ENCODE results near the gene LTB.

The LTB gene

DNA sequence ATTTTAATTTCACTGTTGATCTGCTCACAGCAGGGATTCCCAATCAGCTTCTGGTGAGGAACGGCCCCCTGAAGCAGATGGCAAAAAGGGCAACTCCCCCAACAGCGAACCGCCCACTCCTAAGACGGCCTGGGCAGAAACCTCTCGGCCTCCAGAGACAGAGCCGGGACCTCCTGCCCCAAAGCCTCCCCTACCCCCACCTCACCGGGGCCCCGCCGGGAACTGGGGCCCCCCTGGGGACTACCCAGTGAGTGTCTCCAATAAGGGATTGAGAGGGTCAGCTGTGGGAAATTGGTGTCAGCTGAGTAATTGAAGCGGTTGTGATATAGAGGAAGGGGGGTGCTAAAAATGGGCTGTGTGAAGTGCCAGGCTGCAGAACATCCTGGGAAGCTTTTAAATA lies 44.7 kb upstream of the LTB start:
- no peak for TF ChIP-seq CTCF (conservative IDR thresholded peaks at IDR 0.05; ENCODE audit: low read depth, low read length)
- DNase-seq (ENCODE audit: low read depth): peak; percentile 45
- no peak overlapping the region for H3K4me3 ChIP-seq (ENCODE audit: low read depth, low read length)

GRCh38 chr6:31624070-31624469 lies 41.8 kb upstream of the LTB start:
- no peak for TF ChIP-seq CTCF (conservative IDR thresholded peaks at IDR 0.05; ENCODE audit: low read depth, low read length)
- H3K4me3 ChIP-seq (ENCODE audit: low read depth, low read length): no peak overlapping the region
- no peak for DNase-seq (ENCODE audit: low read depth)

GRCh38 chr6:31622684-31623091 lies 40.5 kb upstream of the LTB start:
- no peak for TF ChIP-seq CTCF (conservative IDR thresholded peaks at IDR 0.05; ENCODE audit: low read depth, low read length)
- H3K4me3 ChIP-seq (ENCODE audit: low read depth, low read length): no peak overlapping the region

GRCh38 chr6:31621991-31622390 lies 39.8 kb upstream of the LTB start:
- H3K4me3 ChIP-seq (ENCODE audit: low read depth, low read length): peak overlapping the region; percentile 95
- TF ChIP-seq CTCF (conservative IDR thresholded peaks at IDR 0.05; ENCODE audit: low read depth, low read length): no peak
- DNase-seq (ENCODE audit: low read depth): no peak

More at GRCh38 chr6:31622684-31623091, 40.5 kb upstream of the LTB start:
- no peak for DNase-seq (ENCODE audit: low read depth)

GRCh38 chr6:31621320-31621939 lies 39.2 kb upstream of the LTB start:
- DNase-seq (ENCODE audit: low read depth): no peak
- no peak for TF ChIP-seq CTCF (conservative IDR thresholded peaks at IDR 0.05; ENCODE audit: low read depth, low read length)
- H3K4me3 ChIP-seq (ENCODE audit: low read depth, low read length): peak overlapping the region; percentile 95

DNA sequence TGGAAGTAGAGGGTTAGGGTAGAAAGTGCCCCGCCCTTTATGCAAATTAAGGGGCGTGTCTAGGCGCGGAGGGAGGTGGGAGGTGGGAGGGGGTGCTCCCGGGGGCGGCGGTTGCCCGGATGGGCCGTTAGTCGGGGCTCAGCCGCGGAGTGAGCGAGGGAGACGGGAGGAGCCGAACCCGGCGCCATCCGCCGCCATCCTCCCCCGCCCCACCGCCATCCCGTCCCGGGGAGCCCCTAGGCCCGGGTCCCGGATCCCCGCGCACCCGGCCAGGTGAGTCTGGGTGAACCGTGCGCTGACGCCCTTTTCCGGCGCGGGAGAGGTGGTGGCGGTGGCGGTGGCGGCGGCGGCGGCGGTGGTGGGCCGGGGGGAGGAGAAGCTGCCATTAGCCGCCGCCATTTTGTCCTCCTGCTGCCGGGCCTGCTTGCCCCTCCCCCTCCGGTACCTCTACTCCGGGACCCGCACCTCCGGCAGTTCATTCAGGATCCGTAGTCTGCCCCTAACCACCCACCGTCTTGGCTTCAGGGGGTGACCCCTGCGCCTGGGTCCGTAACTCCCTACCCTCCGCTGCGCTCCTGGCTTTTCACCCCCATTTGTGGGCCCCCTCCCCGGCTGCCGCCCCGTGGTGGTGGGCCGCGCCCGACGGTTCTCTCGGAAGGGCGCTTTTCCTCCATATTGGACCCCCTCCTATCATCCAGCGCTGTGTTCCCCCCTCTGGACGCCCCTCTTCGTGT lies 38.5 kb upstream of the LTB start, which contains the start of gene PRRC2A:
PRRC2A (plus strand) TSS at position 130 of the 734 bp plus-strand sequence. CDS start 2,075 bp downstream, outside the sequence.
- TF ChIP-seq CTCF (conservative IDR thresholded peaks at IDR 0.05; ENCODE audit: low read depth, low read length): no peak
- DNase-seq (ENCODE audit: low read depth): peak; percentile 57
- H3K4me3 ChIP-seq (ENCODE audit: low read depth, low read length): peak within 1 kb of the TSS; percentile 95

All from choroid plexus epithelial cell (primary cell).